Measurements from ENCODE around the gene SELL. TPM values are rescaled to one million over a fixed set of nuclear protein-coding genes. Genes with fewer than 3 reads are reported as not detected.

Gene SELL
- total and polyA plus RNA-seq, 2 of the 8 experiments (the other 6 are each of a cell fraction or from before 2014, with no cell fraction given): not detected

GRCh38 chr1:169731446-169731845, 20.0 kb upstream of the SELL start:
- Histone ChIP-seq H2BK15ac (ENCODE audit: low read length) (no peak overlapping the region), H3K4me2 (ENCODE audit: insufficient read depth in 1 of 2, low read depth in 2 of 2, low read length in 2 of 2) (no peak overlapping the region), H3K79me2 (ENCODE audit: control insufficient read depth in 1 of 2, insufficient read depth in 2 of 2, low read length in 2 of 2) (no peaks in the 10 kb centered on the region), H2BK12ac (ENCODE audit: low read depth, low read length) (no peak overlapping the region), H3K9me3 (ENCODE audit: insufficient read depth in 2 of 2, low read depth in 1 of 2, low read length in 1 of 2) (no peaks in the 10 kb centered on the region), H3K23ac (ENCODE audit: insufficient read length) (no peak overlapping the region), H3K4me1 (replicated peaks in 1 of 4; ENCODE audit: control insufficient read depth in 3 of 4, insufficient read depth in 4 of 4, low read length in 3 of 4) (no peaks in the 10 kb centered on the region), H3K4me3 (ENCODE audit: extremely low read depth in 1 of 4, insufficient read depth in 2 of 4, low read depth in 3 of 4, low read length in 4 of 4) (no peak overlapping the region), H3K36me3 (ENCODE audit: control insufficient read depth in 2 of 4, insufficient read depth in 4 of 4, low read length in 3 of 4) (no peaks in the 10 kb centered on the region), H3K56ac (replicated peaks; ENCODE audit: insufficient read length, low read depth, low read length) (no peak overlapping the region), H3K27ac (ENCODE audit: low read depth, low read length) (no peak overlapping the region), H3K23me2 (ENCODE audit: low read depth, low read length) (no peaks in the 10 kb centered on the region), H4K20me1 (replicated peaks in 1 of 2; ENCODE audit: control insufficient read depth in 1 of 2, insufficient read depth in 2 of 2, low read length in 2 of 2) (no peaks in the 10 kb centered on the region), H2BK20ac (ENCODE audit: low read length) (no peak overlapping the region), H2AFZ (ENCODE audit: low read length) (peak overlapping the region; percentile 59; the same call in 1 of the 2 replicates), H3K4ac (replicated peaks; ENCODE audit: insufficient read length, low read depth, low read length) (no peak overlapping the region), H3K18ac (ENCODE audit: extremely low read depth, low read length) (no peak overlapping the region), H4K91ac (replicated peaks; ENCODE audit: insufficient read length, low read length) (no peak overlapping the region), H3K14ac (ENCODE audit: insufficient read length) (no peak overlapping the region), H2BK5ac (ENCODE audit: low read depth, low read length) (no peak overlapping the region), H2BK120ac (replicated peaks; ENCODE audit: low read depth, low read length) (no peak overlapping the region), H2AK5ac (ENCODE audit: low read depth, low read length) (no peak overlapping the region), H4K8ac (ENCODE audit: extremely low read depth, insufficient read depth, low read length) (no peak overlapping the region), H4K5ac (ENCODE audit: insufficient read length, low read depth, low read length) (no peak overlapping the region), H3K27me3 (replicated peaks in 1 of 4; ENCODE audit: control insufficient read depth in 3 of 4, extremely low read depth in 1 of 4, insufficient read depth in 3 of 4, low read length in 3 of 4) (no peaks in the 10 kb centered on the region), H3K79me1 (ENCODE audit: low read depth, low read length) (no peaks in the 10 kb centered on the region), H3K9ac (replicated peaks in 1 of 4; ENCODE audit: extremely low read depth in 1 of 4, low read depth in 3 of 4, low read length in 3 of 4) (no peak overlapping the region)
- ChIA-PET POLR2A (ENCODE audit: partially characterized antibody) (no interaction called here), CTCF (ENCODE audit: partially characterized antibody) (interaction anchor here (1.1 kb wide), 1 partner anchor 13 kb away, joined by 3 read pairs; no protein-coding TSS in a partner anchor)
- 86% methylated on average over 4 of the region's 4 CpGs; no CpG with 5 or more reads in 1 of the 2 experiments for WGBS, 2 experiments (ENCODE audit: extremely low coverage in 1 of 2, insufficient coverage in 1 of 2, insufficient read length in 1 of 2, insufficient replicate concordance in 2 of 2, low coverage in 1 of 2, low lambda C conversion rate in 2 of 2, missing lambda C conversion rate in 1 of 2)
- DNase-seq (ENCODE audit: low read depth in 1 of 2, low spot score in 2 of 2): no peak
- FAIRE-seq: no peak

Measured in H1 (cell line).